Transverse colon (tissue), 4 donors: ENCODE results near the gene STON2. TPM values are rescaled to one million over a fixed set of nuclear protein-coding genes. Genes with fewer than 3 reads are reported as not detected.
"Not testable (repeated sequence)": the region's sequence is repeated elsewhere in the genome, so short reads cannot be mapped to it uniquely, and the experiment has no call there.

Experiments used
- DNase-seq: peaks from one replicate; pipeline ENCODE4 v3.0.0-alpha.2; 2019
- H3K27ac ChIP-seq, 4 donors: fragments of 200-600 bp; sonication (generic); 2 replicates each; pipeline ENCODE4 v1.5.1; 2016 to 2018; ENCODE audit warnings: inconsistent platforms in 4 of 4
- H3K27me3 ChIP-seq: fragments of 200-600 bp; sonication (generic); 2 replicates; pipeline ENCODE4 v1.5.1; 2017; ENCODE audit warnings: inconsistent platforms
- H3K36me3 ChIP-seq, 4 donors: fragments of 200-600 bp; sonication (generic); 2 replicates each; pipeline ENCODE4 v1.5.1; 2017 to 2019; ENCODE audit warnings: inconsistent platforms in 4 of 4
- H3K4me1 ChIP-seq, 4 donors: fragments of 200-600 bp; sonication (generic); 2 replicates each; pipeline ENCODE4 v1.5.1; 2017 to 2020; ENCODE audit warnings: inconsistent platforms in 4 of 4
- H3K4me3 ChIP-seq, 4 donors: fragments of 200-600 bp; sonication (generic); 1 replicate in 1 of 4; 2 replicates in 3 of 4; pipeline versions ENCODE4 v1.5.1 to v1.6.1; 2017 to 2019; ENCODE audit warnings: inconsistent platforms in 4 of 4
- H3K9me3 ChIP-seq, 2 donors: fragments of 200-600 bp; sonication (generic); 2 replicates each; pipeline ENCODE4 v1.5.1; 2017 to 2019; ENCODE audit warnings: inconsistent platforms in 2 of 2
- CTCF ChIP-seq, 5 experiments: fragments of 200-600 bp in 3 of 5; fragments of 450-650 bp in 2 of 5; sonication (generic) in 3 of 5; IDR thresholded peaks; 1 replicate in 2 of 5; 2 replicates in 3 of 5; pipeline ENCODE4 v1.5.1; 2016 to 2017; ENCODE audit warnings: antibody characterized with exemption in 5 of 5, inconsistent platforms in 3 of 5, mild to moderate bottlenecking in 2 of 5, moderate library complexity in 1 of 5
- EP300 ChIP-seq: sonication (generic); formaldehyde crosslinking; IDR thresholded peaks from one replicate; pipeline ENCODE4 v1.6.1; 2017; ENCODE audit warnings: antibody characterized with exemption, low read depth
- POLR2A ChIP-seq: fragments of 450-650 bp; IDR thresholded peaks from one replicate; pipeline ENCODE4 v1.6.1; 2016; ENCODE audit warnings: antibody characterized with exemption, mild to moderate bottlenecking, moderate library complexity
- POLR2AphosphoS5 ChIP-seq, 3 donors: sonication (generic); formaldehyde crosslinking; IDR thresholded peaks; one replicate each; pipeline ENCODE4 v1.6.1; 2016; ENCODE audit warnings: antibody characterized with exemption in 3 of 3
- WGBS, 2 donors: methylation state at CpG; one replicate each; pipeline ENCODE4 v1.1.5; 2018; ENCODE audit warnings: low coverage in 1 of 2; 5-methylcytosine and 5-hydroxymethylcytosine counted together
- in situ Hi-C, 4 donors: fragments of 200-750 bp; cut with MboI; loops; one replicate each; pipeline versions ENCODE4 v1.15.0 to v1.15.1; 2017; ENCODE audit warnings: low sequenced_read_pairs in 3 of 4, low pct_ligation_motif_present in 1 of 4, low pct_unique_long_range_greater_than_20kb in 1 of 4
- intact Hi-C: fragments of 100-400 bp; cut with DNase I; formaldehyde crosslinking; loops from one replicate; pipeline ENCODE4 v1.15.1; 2023; ENCODE audit warnings: low total_unique reads
- total RNA-seq, 4 donors: library from RNA; depleted of rRNA; stranded (reverse); fragments of >200 nt; gene quantifications; one replicate each; pipeline ENCODE4 v1.1.0, GENCODE V29; 2016

The STON2 gene
- total RNA-seq, 4 donors from 2014 or later, result 10.8 to 39.4 (median 17.5) TPM

- WGBS, 2 donors, result 24 to 64% methylated on average over 1 of the region's 1 CpG
- TF ChIP-seq EP300 (no peak), POLR2AphosphoS5 (IDR thresholded peaks at IDR 0.05) (no peak), CTCF (IDR thresholded peaks at IDR 0.05) (no peak), POLR2A (no peak)
- H3K27ac ChIP-seq, result no peak overlapping the region
- H3K4me1 ChIP-seq, result no peaks in the 10 kb centered on the region
- no peaks in the 10 kb centered on the region for H3K36me3 ChIP-seq
- H3K27me3 ChIP-seq, result no peaks in the 10 kb centered on the region
- no peak for DNase-seq
- intact Hi-C loops (no loop called here), in situ Hi-C loops (no loop called here)
- no peak overlapping the region for H3K4me3 ChIP-seq
- no peaks in the 10 kb centered on the region for H3K9me3 ChIP-seq
Measured at GRCh38 chr14:81252278-81252677, 147.8 kb downstream of the STON2 start.

GRCh38 chr14:81247271-81247766 lies 152.8 kb downstream of the STON2 start:
- H3K27me3 ChIP-seq, result no peaks in the 10 kb centered on the region
- H3K36me3 ChIP-seq, result no peaks in the 10 kb centered on the region
- in situ Hi-C loops, result no loop called here
- H3K4me1 ChIP-seq, result no peaks in the 10 kb centered on the region
- DNase-seq, result no peak
- no peaks in the 10 kb centered on the region for H3K9me3 ChIP-seq
- TF ChIP-seq CTCF (IDR thresholded peaks at IDR 0.05) (no peak), POLR2AphosphoS5 (IDR thresholded peaks at IDR 0.05) (no peak), POLR2A (no peak), EP300 (no peak)
- intact Hi-C loops, result no loop called here
- WGBS, 2 donors, result 76% methylated on average over 7 of the region's 8 CpGs; no CpG with 5 or more reads in 1 of the 2 donors
- no peak overlapping the region for H3K27ac ChIP-seq
- no peak overlapping the region for H3K4me3 ChIP-seq

GRCh38 chr14:81246461-81247270 lies 153.5 kb downstream of the STON2 start:
- in situ Hi-C loops (no loop called here), intact Hi-C loops (no loop called here)
- WGBS, 2 donors, result 89 to 93% methylated on average over 9 to 18 of the region's 19 CpGs
- TF ChIP-seq EP300 (no peak), POLR2AphosphoS5 (IDR thresholded peaks at IDR 0.05) (no peak), CTCF (IDR thresholded peaks at IDR 0.05) (no peak), POLR2A (no peak)
- Histone ChIP-seq H3K27ac (no peak overlapping the region), H3K4me1 (no peaks in the 10 kb centered on the region), H3K4me3 (no peak overlapping the region), H3K27me3 (no peaks in the 10 kb centered on the region), H3K9me3 (no peaks in the 10 kb centered on the region), H3K36me3 (no peaks in the 10 kb centered on the region)
- no peak for DNase-seq

GRCh38 chr14:81245771-81246170 lies 154.4 kb downstream of the STON2 start:
- in situ Hi-C loops, result no loop called here

GRCh38 chr14:81244431-81244830 lies 155.7 kb downstream of the STON2 start:
- H3K4me1 ChIP-seq, H3K27ac ChIP-seq, H3K9me3 ChIP-seq, H3K36me3 ChIP-seq, in situ Hi-C loops, H3K4me3 ChIP-seq, H3K27me3 ChIP-seq, intact Hi-C loops, DNase-seq: not testable (repeated sequence)
- WGBS, 2 donors, result 98% methylated on average over 21 of the region's 28 CpGs; no CpG with 5 or more reads in 1 of the 2 donors

More at GRCh38 chr14:81245771-81246170, 154.4 kb downstream of the STON2 start:
- H3K27ac ChIP-seq, result no peak overlapping the region
- no peaks in the 10 kb centered on the region for H3K4me1 ChIP-seq
- no peak overlapping the region for H3K4me3 ChIP-seq
- WGBS, 2 donors, result 48 to 50% methylated on average over 1 of the region's 1 CpG
- no peak for DNase-seq
- H3K9me3 ChIP-seq, result no peaks in the 10 kb centered on the region
- intact Hi-C loops, result no loop called here
- no peaks in the 10 kb centered on the region for H3K27me3 ChIP-seq
- H3K36me3 ChIP-seq, result no peaks in the 10 kb centered on the region
- TF ChIP-seq POLR2A (no peak), CTCF (IDR thresholded peaks at IDR 0.05) (no peak), POLR2AphosphoS5 (IDR thresholded peaks at IDR 0.05) (no peak), EP300 (no peak)
